ENCODE measurements around the gene SYT15. TPM values are rescaled to one million over a fixed set of nuclear protein-coding genes. Genes with fewer than 3 reads are reported as not detected.

Gene SYT15
- total and polyA plus RNA-seq, 2 of the 4 experiments (the other 2 are of a cell fraction), result 0.54 to 0.68 TPM

Other genes starting within 250 kb of the SYT15 start
- 0.18 and 0.28 TPM in 2 replicates for gene ANXA8L1, start 203.4 kb upstream of the SYT15 start, total RNA-seq (2012; rRNA removed)
- gene ANXA8L1, start 203.4 kb upstream of the SYT15 start, polyA plus RNA-seq (2012; rRNA removed), result 0.32 TPM in 2 replicates
- 0.83 and 1.1 TPM in 2 replicates for gene NPY4R, start 113.2 kb upstream of the SYT15 start, total RNA-seq (2012; rRNA removed)
- 0.56 and 0.57 TPM in 2 replicates for gene NPY4R, start 113.2 kb upstream of the SYT15 start, polyA plus RNA-seq (2012; rRNA removed)
- gene GPRIN2, start 22.5 kb upstream of the SYT15 start, total RNA-seq (2012; rRNA removed), result under 0.01 TPM in 1 of 2 replicates, not detected in the other
- gene GPRIN2, start 22.5 kb upstream of the SYT15 start, polyA plus RNA-seq (2012; rRNA removed), result not detected in 2 replicates

Data from IMR-90 (cell line).